G401.6 (cell line): ENCODE measurements around the gene BSPH1.
"Not testable (repeated sequence)": the region's sequence is repeated elsewhere in the genome, so short reads cannot be mapped to it uniquely, and the experiment has no call there.

Experiments
- FAIRE-seq: peaks from 2 replicates; lab custom pipeline; 2012; peaks lifted over from hg19 to GRCh38; lab: Jason Lieb, UNC

Gene BSPH1, protein sequence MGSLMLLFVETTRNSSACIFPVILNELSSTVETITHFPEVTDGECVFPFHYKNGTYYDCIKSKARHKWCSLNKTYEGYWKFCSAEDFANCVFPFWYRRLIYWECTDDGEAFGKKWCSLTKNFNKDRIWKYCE

DNA sequence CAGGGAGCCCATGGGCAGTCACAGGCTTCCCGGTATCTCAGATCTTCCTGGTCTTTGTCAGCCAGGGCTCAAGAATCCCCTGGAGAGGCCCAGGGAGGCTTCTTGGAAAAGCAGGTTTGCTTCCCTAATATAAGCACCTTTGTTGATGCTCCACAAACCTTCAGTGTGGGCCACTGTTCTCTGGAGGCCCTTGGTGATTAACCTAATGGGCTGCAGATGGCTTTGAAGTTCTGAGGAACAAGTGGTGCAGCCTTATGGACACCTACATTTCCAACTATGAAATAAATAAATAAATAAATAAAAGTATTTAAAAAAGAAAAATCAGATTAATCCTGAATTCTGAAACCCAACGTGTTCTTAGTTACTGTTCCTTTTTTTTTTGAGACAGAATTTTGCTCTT, at the start of gene BSPH1:
BSPH1 (minus strand) TSS at position 101 of the 400 bp plus-strand sequence; CDS start at position 12, 89 bp downstream.
- no peak for FAIRE-seq

DNA sequence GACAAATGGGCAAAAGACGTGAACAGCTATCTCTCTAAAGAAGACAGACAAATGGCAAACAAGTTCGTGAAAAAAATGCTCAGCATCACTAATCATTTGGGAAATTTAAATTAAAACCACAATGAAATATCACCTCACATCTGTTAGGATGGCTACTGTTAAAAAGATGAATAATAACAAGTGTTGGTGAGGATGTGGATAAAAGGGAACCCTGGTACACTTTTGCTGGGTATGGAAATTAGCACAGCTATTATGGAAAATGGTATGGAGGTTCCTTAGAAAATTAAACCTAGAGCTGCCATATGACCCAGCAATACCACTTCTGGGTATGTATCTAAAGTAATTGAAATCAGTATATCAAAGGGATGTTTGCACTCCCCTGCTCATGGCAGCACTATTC, 44.8 kb upstream of the BSPH1 start:
- FAIRE-seq, result no peak

DNA sequence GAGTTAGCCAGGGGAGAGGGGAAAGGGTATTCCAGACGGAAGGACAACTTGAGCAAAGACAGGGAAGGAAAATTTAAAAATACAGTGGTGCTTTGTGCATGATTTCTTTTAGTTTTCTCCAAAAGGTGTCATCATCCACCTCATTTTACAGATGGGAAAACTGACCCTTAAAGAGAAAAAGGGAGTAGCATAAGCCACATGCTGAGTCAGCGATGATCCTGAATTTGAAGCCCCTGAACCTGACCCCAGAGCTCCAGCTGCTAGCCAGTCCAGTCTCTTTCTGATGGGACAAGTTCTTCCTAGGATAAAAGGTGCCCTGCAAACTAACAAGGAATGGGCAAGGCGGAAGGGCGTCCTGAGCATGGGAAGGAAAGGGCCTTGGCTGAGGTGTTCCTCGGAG, 41.6 kb upstream of the BSPH1 start:
- FAIRE-seq, result no peak

DNA sequence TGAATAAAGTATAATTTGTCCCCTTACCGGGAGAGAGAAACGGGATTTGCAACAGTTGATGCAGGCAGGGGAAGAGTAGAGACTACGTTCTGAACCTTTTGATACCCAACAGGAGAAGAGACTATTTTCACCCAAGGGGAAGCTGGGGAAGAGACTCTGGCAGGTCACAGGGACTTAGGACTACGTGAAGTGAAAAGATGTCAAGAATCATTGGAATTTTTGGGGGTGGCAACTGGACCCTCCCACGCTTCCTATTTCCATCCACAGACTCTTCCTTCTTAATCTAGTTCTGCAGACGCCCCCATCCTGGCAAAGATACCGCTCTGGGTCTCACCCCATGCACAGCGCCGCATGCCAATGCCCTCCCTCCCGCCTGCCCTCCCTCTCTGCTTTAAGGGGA, 38.1 kb upstream of the BSPH1 start:
- no peak for FAIRE-seq

DNA sequence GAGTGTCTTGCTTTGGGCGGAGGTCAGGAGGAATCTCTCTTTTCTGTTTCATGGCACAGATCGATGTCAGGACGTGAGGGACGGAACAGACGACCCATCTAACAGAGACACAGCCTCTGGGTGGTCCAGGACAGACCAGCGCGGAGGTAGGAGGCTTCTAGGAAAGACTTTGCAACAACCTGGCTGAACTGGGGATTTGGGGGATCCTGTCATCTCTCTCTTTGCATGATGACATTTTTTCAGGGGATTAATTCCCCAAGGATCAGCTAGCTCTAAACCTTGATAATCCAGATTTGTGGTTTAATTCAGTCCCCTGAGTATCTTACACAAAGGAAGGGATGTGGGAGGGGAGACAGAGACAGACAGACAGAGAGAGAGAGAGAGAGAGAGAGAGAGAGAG, 37.5 kb upstream of the BSPH1 start:
- no peak for FAIRE-seq

DNA sequence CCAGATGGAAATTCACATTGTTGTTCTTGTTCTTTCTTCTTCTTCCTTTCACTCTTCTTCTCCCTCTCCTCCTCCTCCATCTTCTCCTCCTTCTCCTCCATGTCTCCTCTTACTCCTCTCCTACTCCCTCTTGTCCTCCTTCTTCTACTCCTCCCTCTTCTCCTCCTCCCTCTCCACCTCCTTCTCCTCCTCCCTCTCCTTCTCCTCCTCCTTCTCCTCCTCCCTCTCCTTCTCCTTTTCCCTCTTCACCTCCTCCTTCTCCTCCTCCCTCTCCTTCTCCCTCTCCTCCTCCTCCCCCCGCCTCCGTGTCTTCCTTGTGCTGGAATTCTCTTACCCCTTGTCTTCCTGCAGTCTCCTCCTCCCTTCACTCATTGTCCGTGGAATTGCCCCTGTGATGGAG, 33.5 kb upstream of the BSPH1 start:
- no peak for FAIRE-seq

DNA sequence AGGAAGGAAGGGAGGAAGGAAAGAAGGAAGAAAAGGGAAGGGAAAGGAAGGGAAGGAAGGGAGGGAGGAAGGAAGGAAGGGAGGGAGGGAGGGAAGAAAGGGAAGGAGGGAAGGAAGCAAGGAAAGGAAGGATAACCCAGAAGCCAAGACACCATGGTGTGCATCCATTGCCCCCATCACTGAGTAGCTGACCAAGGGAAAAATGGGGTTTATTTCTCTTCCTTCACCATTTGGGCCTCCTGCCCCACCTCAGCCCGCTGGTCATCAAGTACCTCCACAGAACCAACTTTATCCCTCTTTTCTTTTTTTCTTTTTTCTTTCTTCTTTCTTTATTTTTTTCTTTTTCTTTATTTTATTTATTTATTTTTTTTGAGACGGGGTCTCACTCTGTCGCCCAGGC, 31.5 kb upstream of the BSPH1 start:
- no peak for FAIRE-seq

DNA sequence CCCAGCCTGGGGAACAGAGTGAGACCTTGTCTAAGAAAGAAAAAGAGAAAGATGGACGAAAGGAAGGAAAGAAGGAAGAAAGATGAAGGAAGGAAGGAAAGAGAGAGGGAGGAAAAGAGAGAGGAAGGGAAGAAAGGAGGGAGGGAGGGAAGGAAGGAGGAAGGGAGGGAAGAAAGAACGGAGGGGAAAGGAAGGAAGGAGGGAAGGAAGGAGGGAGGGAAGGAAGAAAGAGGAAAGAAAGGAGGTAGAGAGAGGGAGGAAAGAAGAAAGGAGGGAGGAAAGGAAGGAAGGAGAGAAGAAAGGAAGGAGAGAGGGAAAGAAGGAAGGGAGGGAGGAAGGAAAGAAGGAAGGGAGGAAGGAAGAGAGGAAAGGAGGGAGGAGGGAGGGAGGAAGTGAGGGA, 31.0 kb upstream of the BSPH1 start:
- no peak for FAIRE-seq

DNA sequence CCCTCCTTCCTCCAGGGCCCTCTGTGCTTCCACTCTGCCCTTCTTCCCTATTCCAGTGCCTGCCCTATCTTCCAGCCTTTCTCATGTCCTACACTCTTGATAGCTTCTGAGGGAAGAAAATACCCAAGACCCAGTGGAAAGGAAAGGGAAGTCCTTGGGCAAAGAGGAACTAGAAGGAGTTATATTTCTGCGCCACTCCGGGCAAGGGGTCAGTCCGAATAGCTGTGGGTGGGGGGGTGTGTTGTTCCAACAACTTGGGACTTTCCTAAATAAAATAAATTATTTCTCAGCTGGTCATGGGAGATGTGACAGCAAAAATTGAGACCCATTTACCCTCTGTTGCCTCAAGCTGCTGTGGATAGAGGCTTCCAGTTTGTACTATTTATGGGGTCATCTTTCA, 28.7 kb upstream of the BSPH1 start:
- no peak for FAIRE-seq

DNA sequence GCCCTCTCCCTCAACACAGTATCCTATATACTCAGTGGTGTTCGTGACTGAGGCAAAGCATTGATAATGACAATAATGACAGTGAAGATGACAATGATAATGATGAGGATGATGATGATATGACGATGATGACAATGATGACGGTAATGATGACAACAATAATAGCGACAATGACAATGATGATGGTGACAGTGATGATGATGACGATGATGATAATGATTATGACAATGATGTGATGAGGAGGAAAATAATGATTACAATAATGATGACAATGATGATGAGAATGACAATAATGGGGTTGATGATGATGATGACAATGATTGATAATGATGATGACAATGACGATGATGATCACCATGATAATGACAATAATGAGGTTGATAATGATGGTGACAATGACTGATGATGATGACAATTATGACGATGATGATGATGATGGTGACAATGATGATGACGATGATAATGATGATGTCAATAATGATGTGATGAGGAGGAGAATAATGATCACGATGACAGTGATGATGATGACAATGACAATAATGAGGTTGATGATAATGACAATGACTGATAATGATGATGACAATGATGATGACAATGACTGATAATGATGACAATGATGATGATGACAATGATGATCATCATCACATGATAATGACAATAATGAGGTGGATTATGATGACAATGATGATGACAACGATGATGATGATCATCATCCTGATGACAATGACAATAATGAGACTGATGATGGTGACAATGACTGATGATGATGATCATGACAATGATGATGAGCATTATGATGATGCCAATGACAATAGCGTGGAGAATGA, 19.2 kb upstream of the BSPH1 start:
- no peak for FAIRE-seq

DNA sequence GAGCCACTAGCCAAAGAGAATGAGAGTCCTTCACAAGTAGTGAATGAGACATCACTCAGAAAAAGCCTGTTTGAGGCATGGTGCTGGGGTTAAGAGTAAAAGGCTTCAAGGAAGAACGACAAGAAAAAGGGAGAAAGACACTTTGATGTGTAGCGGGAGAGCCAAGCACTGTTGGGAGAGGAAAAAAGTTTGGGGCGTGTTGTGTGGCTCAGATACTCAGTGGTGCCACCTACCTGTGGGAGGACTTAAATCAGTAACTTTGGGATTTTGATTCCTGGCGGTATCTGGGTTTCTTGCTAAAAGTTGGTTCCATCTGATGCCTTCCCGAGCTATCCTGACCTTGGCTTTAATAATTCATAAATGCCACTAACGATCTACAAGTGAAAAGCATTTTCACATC, 14.8 kb upstream of the BSPH1 start:
- FAIRE-seq, result no peak

DNA sequence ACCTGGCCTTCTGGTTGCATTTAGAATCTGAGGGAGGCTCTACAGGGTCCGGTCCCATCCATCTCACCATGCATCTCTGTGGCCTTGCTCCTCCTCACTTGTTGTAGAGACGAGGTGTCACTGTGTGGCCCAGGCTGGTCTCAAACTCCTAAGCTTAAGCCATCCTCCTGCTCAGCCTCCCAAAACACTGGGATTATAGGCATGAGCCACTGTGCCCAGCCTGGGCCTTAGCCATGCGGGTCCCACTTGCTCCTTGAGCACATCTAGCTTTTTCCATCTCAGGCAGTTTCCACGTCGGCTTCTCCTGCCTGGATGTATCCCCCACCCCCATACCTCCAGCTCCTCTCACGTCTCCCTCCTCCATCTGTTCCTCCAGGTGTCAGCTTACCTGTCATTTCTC, 12.3 kb upstream of the BSPH1 start:
- FAIRE-seq, result no peak

DNA sequence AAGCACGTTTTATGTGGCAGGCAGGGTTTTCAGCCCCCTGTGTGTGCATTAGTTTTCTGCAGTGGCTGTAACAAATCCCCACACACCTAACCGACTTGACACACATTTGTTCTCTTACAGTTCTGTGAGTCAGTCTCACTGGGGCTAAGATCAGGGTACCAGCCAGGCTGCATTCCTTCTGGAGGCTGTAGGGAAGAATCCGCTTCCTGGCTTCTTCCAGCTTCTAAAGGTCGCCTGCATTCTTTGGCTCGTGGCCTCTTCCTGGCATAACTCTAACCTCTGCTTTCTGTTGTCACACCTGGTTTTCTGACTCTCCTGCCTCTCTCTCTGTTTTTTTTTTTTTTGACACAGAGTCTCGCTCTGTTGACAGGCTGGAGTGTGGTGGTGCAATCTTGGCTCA, 8.9 kb upstream of the BSPH1 start:
- no peak for FAIRE-seq

DNA sequence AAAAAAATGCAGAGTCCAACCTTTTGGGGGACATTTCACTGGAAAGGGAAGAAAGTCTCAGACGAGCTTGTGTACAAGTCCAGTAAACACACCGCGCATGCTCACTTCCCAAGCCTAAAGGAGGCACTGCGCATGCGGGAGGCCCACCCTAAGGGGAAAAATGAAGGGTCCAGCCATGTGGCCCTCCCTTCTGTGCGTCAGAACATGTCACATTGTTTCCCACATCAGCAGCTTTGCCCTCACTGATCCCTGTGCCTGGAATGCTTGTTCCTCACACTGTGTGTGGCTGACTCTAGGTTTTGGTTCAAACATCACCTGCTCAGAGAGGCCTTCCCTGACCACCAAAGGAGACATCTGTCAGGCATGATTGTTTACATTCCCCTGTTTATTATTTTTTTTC, 6.8 kb upstream of the BSPH1 start:
- FAIRE-seq, result no peak

DNA sequence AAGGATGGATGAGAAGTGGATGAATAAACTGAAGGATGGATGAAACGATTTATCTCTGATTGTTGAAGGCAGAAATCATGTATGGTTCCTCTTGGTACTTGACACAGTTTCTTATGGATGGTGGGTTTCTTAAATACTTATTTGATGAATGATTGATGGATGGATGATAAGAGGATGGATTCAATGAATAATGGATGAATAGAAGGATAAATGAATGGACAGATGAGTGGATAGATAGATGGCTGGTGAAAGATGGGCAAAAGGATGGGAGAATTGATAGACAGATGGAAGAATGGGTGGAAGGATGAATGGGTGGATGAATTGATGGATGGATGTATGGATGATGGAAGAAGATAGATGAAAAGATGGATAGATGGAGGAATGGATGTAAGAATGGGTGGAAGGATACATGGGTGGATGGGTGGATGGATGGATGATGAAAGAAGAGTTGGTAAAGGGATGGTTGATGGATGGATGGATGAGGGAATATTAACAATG, 4.3 kb upstream of the BSPH1 start:
- no peak for FAIRE-seq

DNA sequence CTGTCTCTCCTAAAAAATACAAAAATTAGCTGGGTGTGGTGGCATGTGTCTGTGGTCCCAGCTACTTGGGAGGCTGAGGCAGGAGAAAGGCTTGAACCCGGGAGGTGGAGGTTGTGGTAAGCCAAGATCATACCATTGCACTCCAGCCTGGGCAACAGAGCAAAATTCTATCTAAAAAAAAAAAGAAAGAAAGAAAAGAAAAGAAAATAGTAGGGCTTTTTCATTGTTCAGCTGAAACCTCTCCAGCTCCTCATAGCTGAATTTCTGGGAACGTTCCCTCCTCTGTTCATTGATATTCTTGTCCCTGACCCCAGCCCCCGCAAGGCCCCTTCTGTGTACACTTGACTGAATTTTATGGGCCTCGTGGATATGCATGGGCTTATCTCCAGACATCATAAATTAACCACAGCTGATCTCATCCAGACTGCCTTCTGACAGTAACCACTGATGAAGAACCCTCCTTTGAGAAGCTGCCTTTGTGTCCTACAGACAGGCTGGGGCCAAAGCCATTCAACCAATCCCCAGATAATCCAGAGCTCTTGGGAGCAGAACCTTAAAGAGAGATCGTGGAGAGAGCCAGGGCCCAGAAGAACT, 2.3 kb upstream of the BSPH1 start, which contains the start of gene ELSPBP1:
ELSPBP1 (plus strand) TSS at position 424 of the 594 bp plus-strand sequence. CDS start 14,036 bp downstream, outside the sequence.
- FAIRE-seq, result no peak

DNA sequence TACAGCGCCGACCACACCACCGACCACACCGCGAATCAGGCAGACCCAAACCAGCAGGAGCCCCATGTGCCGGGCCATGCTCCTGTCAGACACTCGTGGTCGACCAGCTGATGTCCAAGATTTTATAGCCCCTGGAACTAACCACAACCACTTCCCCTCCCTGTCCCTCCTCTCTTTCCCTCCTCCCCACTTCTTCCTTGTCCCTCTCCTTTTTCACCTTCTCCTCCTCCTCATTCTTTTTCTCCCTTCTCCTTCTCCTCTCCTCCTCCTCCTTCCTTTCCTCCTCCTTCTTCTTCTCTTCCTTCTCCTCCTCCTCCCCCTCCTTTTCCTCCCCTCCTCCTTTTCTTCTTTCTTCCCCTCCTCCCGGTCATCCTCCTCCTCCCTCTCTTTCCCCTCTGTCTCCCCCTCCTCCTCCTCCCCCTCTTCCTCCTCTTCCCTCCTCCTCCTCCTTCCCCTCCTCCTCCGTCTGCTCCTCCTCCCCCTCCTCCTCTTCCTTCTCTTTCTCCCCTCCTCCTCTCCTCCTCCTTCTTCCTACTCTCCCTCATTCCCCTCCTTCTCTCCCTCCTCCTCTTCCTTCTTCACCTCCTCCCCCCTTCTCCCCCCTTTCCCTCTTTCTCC, 670 bp downstream of the BSPH1 start:
- no peak for FAIRE-seq

DNA sequence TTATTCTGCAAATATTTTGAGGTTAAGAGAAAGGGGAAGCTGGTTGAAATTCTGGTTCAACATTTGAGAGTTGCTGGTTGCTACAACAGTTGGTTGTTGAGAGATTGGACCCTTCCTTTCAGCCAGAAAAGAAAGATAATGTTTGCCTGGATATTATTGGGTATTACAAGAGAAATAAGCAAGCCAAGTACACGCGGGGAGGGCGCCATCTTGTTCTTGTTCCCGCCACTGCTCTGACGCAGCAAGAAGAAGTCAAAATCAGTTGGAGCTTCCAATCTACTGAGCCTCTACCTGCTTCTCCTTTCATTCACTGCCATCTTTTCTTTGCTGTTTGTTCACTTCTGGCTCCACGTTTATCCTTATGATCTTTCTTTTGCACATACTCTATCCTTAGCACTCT, 18.4 kb downstream of the BSPH1 start:
- FAIRE-seq, result no peak

DNA sequence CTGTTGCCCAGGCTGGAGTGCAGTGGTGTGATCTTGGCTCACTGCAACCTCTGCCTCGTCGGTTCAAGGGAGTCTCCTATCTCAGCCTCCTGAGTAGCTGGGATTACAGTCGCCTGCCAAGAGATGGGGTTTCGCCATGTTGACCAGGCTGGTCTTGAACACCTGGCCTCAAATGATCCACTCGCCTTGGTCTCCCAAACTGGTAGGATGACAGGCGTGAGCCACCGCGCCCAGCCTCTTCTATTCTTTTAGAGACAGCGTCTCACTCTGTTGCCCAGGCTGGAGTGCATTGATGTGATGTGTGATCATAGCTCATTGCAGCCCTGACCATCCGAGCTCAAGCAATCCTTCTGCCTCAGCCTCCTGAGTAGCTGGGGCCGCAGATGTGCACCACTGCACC, 36.0 kb downstream of the BSPH1 start:
- FAIRE-seq, result not testable (repeated sequence)

DNA sequence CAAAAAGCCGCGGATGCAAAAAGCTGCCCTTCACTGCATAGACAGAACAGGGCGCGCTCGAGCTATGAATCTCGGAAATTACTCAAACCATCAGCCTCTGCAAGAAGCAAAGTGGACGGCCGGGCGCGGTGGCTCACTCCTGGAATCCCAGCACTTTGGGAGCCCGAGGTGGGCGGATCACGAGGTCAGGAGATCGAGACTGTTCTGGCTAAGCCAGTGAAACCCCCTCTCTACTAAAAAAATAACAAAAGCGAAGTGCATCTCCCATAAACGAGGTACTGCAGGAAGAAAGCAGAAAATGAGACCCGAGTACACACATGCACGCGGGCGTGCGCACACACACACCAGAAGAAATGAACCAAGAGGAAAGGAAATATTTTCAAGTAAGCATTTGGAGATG, 39.8 kb downstream of the BSPH1 start:
- FAIRE-seq, result not testable (repeated sequence)

DNA sequence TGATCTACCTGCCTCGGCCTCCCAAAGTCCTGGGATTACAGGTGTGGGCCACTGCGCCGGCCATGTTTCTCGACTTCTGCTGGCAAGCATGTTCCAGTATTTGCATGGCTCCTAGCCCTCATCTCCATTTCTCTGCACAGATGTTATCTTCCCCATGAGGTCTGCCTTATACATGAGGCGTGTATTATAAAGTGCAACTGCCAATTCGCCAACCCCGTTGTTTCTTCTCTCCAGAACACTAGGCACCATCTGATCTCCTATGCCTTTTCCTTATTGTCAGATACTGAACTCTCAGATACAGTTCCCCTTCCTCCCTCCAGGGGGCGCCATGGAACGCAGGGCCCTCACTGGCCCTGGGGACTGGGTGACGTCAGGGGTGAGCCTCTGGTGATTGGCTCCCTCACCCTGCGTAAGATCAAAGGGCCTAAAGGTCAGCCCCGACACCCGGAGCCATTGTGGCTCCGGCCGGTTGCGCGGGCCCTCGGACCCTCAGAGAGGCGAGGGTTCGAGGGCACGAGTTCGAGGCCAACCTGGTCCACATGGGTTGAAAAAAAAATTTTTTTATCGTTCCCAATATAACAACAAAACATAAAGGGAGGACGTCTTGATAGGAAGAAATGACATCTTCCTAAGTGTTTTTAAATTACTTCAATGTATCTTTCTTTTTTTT, 42.0 kb downstream of the BSPH1 start:
- not testable (repeated sequence) for FAIRE-seq

DNA sequence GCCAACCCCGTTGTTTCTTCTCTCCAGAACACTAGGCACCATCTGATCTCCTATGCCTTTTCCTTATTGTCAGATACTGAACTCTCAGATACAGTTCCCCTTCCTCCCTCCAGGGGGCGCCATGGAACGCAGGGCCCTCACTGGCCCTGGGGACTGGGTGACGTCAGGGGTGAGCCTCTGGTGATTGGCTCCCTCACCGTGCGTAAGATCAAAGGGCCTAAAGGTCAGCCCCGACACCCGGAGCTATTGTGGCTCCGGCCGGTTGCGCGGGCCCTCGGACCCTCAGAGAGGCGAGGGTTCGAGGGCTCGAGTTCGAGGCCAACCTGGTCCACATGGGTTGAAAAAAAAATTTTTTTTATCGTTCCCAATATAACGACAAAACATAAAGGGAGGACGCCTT, 63.4 kb downstream of the BSPH1 start:
- not testable (repeated sequence) for FAIRE-seq
